Stomach (tissue), 9 donors: ENCODE data around the gene DFFA. TPM values are rescaled to one million over a fixed set of nuclear protein-coding genes. Genes with fewer than 3 reads are reported as not detected.

ENCODE experiments used
- DNase-seq, 2 donors: peaks; one replicate each; pipeline versions ENCODE4 v3.0.0 to v3.0.0-alpha.2; 2013 to 2019
- H3K27ac ChIP-seq, 5 donors: fragments of 200-600 bp in 4 of 5; sonication (generic) in 4 of 5; one replicate each; pipeline ENCODE4 v1.5.1; 2013 to 2019; ENCODE audit warnings: mild to moderate bottlenecking in 1 of 5, moderate library complexity in 1 of 5
- H3K27me3 ChIP-seq, 3 donors: fragments of 200-600 bp; sonication (generic); one replicate each; pipeline ENCODE4 v1.5.1; 2017 to 2019; ENCODE audit warnings: mixed run types in 1 of 3
- H3K36me3 ChIP-seq, 4 donors: fragments of 200-600 bp; sonication (generic); 1 replicate in 3 of 4; 2 replicates in 1 of 4; pipeline ENCODE4 v1.5.1; 2016 to 2019
- H3K4me1 ChIP-seq, 4 donors: fragments of 200-600 bp; sonication (generic); one replicate each; pipeline ENCODE4 v1.5.1; 2016 to 2019
- H3K4me3 ChIP-seq, 4 donors: fragments of 200-600 bp; sonication (generic) in 3 of 4; one replicate each; pipeline ENCODE4 v1.5.1; 2016 to 2019; ENCODE audit warnings: mild to moderate bottlenecking in 1 of 4
- H3K9me3 ChIP-seq, 4 donors: fragments of 200-600 bp; sonication (generic); one replicate each; pipeline ENCODE4 v1.5.1; 2016 to 2019
- EP300 ChIP-seq: sonication (generic); formaldehyde crosslinking; IDR thresholded peaks from one replicate; pipeline ENCODE4 v1.6.1; 2017; ENCODE audit warnings: antibody characterized with exemption
- POLR2A ChIP-seq, 4 donors: fragments of 450-650 bp; IDR thresholded peaks; one replicate each; pipeline ENCODE4 v1.6.1; 2016; ENCODE audit warnings: antibody characterized with exemption in 4 of 4, control low read depth in 2 of 4, mild to moderate bottlenecking in 1 of 4, moderate library complexity in 1 of 4
- POLR2AphosphoS5 ChIP-seq, 3 donors: sonication (generic); formaldehyde crosslinking; IDR thresholded peaks; one replicate each; pipeline ENCODE4 v1.6.1; 2016; ENCODE audit warnings: antibody characterized with exemption in 3 of 3
- WGBS, 5 donors: extraction: QIAGEN DNeasy Blood & Tissue Kit in 3 of 5; methylation state at CpG; one replicate each; pipeline versions ENCODE4 v1.1.5 to v1.1.7; 2013 to 2018; 5-methylcytosine and 5-hydroxymethylcytosine counted together
- intact Hi-C: fragments of 100-400 bp; cut with DNase I; formaldehyde crosslinking; loops from one replicate; pipeline ENCODE4 v1.15.1; 2023; ENCODE audit warnings: low total_unique reads
- polyA plus RNA-seq, 3 donors: library from polyadenylated mRNA; stranded (reverse); fragments of 200-250 nt; gene quantifications; one replicate each; pipeline ENCODE4 v1.2.3, GENCODE V29; 2013
- total RNA-seq, 5 donors: library from RNA; depleted of rRNA; stranded (reverse); fragments of >200 nt; gene quantifications; one replicate each; pipeline versions ENCODE4 v1.1.0 to v1.2.3, GENCODE V29; 2014 to 2016
- TF ChIP-seq, protein P1 (sequence below), 7 experiments: fragments of 450-650 bp in 4 of 7; fragments of 200-600 bp in 3 of 7; sonication (generic) in 3 of 7; IDR thresholded peaks; one replicate each; pipeline ENCODE4 v1.5.1; 2016 to 2019; ENCODE audit warnings: antibody characterized with exemption in 7 of 7, control low read depth in 2 of 7, mild to moderate bottlenecking in 1 of 7
- donor health status: healthy with polysubstance abuse.
- donor health status: Bipolar disorder and iron deficiency.
- donor health status: healthy.

Gene DFFA
- total and polyA plus RNA-seq, 8 donors = 10.7 to 22.2 (median 13.0) TPM

DNA sequence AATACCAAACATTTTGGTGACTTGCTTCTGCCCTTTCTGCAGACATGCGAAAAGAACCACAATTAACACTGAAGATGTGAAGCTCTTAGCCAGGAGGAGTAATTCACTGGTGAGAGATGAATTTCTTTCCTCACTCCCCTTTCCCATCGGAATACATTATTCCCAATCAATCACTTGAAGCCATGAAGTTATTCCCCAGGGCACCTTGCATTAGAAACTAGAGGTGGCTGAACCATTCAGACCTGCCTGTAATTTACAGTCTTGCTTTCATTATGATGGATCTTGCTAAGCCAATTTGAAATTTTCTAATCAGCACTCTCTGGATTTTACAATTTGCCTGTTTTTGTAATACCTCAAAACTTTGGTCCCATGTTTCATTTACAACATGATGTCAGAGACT, 32.0 kb downstream of the DFFA start:
- Histone ChIP-seq H3K4me1 (peaks cover 0 to 3% (median 0%) of the 10 kb centered on the region in 4 donors), H3K4me3 (no peak overlapping the region), H3K27me3 (no peaks in the 10 kb centered on the region), H3K36me3 (peaks cover 4 to 39% (median 22%) of the 10 kb centered on the region in 4 donors), H3K27ac (no peak overlapping the region), H3K9me3 (no peaks in the 10 kb centered on the region)
- DNase-seq = no peak
- 95 to 100% (median 98%) methylated on average over 2 of the region's 2 CpGs for WGBS, 5 donors
- intact Hi-C loops = no loop called here
- no peak for TF ChIP-seq POLR2AphosphoS5 (IDR thresholded peaks at IDR 0.05)
- TF ChIP-seq POLR2A (IDR thresholded peaks at IDR 0.05) = no peak
- TF ChIP-seq, protein P1, sequence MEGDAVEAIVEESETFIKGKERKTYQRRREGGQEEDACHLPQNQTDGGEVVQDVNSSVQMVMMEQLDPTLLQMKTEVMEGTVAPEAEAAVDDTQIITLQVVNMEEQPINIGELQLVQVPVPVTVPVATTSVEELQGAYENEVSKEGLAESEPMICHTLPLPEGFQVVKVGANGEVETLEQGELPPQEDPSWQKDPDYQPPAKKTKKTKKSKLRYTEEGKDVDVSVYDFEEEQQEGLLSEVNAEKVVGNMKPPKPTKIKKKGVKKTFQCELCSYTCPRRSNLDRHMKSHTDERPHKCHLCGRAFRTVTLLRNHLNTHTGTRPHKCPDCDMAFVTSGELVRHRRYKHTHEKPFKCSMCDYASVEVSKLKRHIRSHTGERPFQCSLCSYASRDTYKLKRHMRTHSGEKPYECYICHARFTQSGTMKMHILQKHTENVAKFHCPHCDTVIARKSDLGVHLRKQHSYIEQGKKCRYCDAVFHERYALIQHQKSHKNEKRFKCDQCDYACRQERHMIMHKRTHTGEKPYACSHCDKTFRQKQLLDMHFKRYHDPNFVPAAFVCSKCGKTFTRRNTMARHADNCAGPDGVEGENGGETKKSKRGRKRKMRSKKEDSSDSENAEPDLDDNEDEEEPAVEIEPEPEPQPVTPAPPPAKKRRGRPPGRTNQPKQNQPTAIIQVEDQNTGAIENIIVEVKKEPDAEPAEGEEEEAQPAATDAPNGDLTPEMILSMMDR (IDR thresholded peaks at IDR 0.05) = no peak
- no peak for TF ChIP-seq EP300

DNA sequence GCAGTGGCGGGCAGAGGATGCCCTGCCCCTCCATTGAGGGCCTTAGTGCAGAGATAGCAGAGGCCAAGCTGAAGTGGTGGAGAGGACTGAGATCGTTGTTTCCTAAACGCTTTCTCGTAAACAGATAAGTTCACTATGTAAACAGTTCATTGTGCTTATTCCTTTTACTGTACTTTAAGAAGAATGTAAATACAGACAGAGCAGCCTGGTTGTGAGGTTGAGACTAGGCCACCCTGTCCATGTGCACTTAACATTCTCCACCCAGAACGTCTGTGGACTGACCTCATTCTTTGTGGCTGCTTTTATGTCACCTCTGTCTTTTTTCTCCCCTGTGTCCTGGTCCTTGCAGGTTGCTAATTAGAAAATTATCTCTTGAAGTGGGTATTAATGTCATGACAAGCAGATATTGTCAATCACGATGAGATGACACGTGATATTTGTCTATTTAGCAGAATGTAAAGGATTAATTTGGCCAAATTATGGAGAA, 33.6 kb downstream of the DFFA start:
- intact Hi-C loops = loop anchor here (10.0 kb wide), 1 partner anchor 56 kb away; no protein-coding TSS in a partner anchor
- TF ChIP-seq POLR2A (IDR thresholded peaks at IDR 0.05) = no peak
- TF ChIP-seq, protein P1 (IDR thresholded peaks at IDR 0.05) = no peak
- TF ChIP-seq EP300 = no peak
- TF ChIP-seq POLR2AphosphoS5 (IDR thresholded peaks at IDR 0.05) = no peak
- DNase-seq = no peak
- Histone ChIP-seq H3K9me3 (no peaks in the 10 kb centered on the region), H3K27ac (no peak overlapping the region), H3K27me3 (no peaks in the 10 kb centered on the region), H3K36me3 (peaks cover 4 to 29% (median 18%) of the 10 kb centered on the region in 4 donors), H3K4me3 (no peak overlapping the region), H3K4me1 (peaks cover 0 to 3% (median 0%) of the 10 kb centered on the region in 4 donors)
- 34 to 55% (median 49%) methylated on average over 7 of the region's 7 CpGs for WGBS, 5 donors

DNA sequence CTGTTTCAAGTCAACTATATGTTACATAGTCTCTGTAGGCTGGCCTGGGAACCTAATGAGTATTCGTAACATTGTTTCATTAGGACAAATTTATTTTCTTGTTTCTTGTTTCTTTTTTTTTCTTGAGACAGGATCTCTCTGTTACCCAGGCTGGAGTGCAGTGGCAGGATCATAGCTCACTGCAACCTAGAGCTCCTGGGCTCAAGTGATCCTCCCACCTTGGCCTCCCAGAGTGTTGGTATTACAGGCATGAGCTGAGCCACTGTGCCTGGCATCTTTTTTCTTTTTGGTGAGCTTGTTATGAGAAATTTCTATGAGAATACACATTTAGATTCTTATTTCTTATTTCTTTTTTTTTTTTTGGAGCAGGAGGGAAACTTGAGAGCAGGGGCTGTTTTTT, 35.3 kb downstream of the DFFA start:
- no peak for DNase-seq
- no peak for TF ChIP-seq POLR2A (IDR thresholded peaks at IDR 0.05)
- TF ChIP-seq POLR2AphosphoS5 (IDR thresholded peaks at IDR 0.05) = no peak
- TF ChIP-seq EP300 = no peak
- TF ChIP-seq, protein P1 (IDR thresholded peaks at IDR 0.05) = no peak
- Histone ChIP-seq H3K27ac (no peak overlapping the region), H3K27me3 (no peaks in the 10 kb centered on the region), H3K4me3 (no peak overlapping the region), H3K4me1 (peaks cover 0 to 12% (median 6%) of the 10 kb centered on the region in 4 donors), H3K9me3 (no peaks in the 10 kb centered on the region), H3K36me3 (peaks cover 4 to 24% (median 16%) of the 10 kb centered on the region in 4 donors)
- intact Hi-C loops = loop anchor here (10.0 kb wide), 1 partner anchor 58 kb away; no protein-coding TSS in a partner anchor
- 92 to 100% (median 97%) methylated on average over 1 of the region's 1 CpG for WGBS, 5 donors

DNA sequence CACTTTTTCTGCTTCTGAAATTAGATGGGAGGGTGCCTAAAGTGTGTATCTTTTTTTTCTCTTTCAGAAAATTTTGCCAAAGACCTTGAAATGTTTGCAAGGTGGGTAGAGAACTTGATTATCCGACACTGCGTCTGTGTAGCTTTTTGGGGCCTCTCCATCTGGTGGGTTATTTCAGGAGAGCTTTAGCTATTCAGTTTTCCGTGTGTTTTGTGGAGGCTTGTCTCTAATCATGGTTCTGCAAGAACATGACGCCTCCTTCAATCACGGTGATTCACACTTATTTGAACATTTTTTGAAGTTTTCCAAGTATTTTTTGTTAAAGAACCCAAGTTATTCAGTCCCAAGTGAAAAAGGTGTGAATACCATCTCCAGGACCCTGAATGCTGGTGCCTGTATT, 37.7 kb downstream of the DFFA start:
- no peaks in the 10 kb centered on the region for H3K9me3 ChIP-seq
- H3K27ac ChIP-seq = no peak overlapping the region
- intact Hi-C loops = loop anchor here (10.0 kb wide), 1 partner anchor 60 kb away; no protein-coding TSS in a partner anchor
- H3K36me3 ChIP-seq = peaks cover 0 to 6% (median 4%) of the 10 kb centered on the region in 4 donors
- H3K4me3 ChIP-seq = no peak overlapping the region
- peaks cover 12 to 33% (median 26%) of the 10 kb centered on the region in 4 donors for H3K4me1 ChIP-seq
- DNase-seq = no peak
- H3K27me3 ChIP-seq = no peaks in the 10 kb centered on the region
- no peak for TF ChIP-seq POLR2A (IDR thresholded peaks at IDR 0.05)
- TF ChIP-seq, protein P1 (IDR thresholded peaks at IDR 0.05) = no peak
- no peak for TF ChIP-seq EP300
- TF ChIP-seq POLR2AphosphoS5 (IDR thresholded peaks at IDR 0.05) = no peak
- 90 to 96% (median 92%) methylated on average over 5 of the region's 5 CpGs for WGBS, 5 donors
